ENCODE results near the gene OBSCN. TPM values are rescaled to one million over a fixed set of nuclear protein-coding genes. Genes with fewer than 3 reads are reported as not detected.

Gene OBSCN
- total RNA-seq, 1 experiment from 2014 or later = 10.5 TPM

DNA sequence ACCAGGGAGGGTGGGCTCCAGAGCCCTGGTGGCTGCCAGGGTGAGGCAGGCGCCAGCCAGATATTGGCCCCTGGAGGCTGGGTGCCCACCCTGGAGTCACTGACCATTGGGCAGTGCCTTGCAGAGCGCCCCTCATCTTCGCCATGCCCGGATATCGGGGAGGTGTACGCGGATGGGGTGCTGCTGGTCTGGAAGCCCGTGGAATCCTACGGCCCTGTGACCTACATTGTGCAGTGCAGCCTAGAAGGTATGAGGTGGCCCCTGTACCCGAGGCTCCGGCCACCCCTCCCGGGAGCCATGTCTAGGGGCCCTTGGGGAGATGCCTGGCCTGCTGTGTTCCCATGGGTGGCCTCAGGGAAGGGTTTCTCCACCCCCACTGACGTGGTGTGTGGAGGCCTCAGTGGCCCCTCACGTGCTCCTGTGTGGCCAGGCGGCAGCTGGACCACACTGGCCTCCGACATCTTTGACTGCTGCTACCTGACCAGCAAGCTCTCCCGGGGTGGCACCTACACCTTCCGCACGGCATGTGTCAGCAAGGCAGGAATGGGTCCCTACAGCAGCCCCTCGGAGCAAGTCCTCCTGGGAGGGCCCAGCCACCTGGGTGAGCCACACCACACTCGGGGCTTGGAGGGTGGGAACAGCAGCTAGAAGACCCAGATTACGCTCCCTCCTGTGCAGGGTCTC is 167.9 kb downstream of the OBSCN start:
- POLR2A ChIA-PET = no interaction called here
- CTCF ChIA-PET = interaction anchor here (0.5 kb wide), 1 partner anchor 94 kb away, joined by 4 read pairs; no protein-coding TSS in a partner anchor

DNA sequence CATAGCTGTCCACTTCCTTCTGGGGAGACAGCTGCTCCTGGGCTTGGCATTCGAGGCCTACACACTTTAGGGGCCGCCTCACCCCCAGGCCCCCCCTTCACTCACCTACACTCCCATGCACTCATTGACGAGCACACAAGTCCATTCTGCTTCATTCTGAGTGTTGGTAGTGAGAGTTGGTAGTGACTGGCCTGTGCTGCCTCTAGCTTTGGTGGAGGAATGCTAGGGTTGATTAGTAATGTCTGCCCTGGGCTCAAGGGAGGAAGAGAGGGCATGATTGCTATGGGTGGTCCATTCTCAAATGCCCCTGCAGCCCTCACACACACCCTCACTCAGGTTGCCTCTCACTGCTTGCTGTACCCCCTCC is 168.4 kb downstream of the OBSCN start:
- Histone ChIP-seq H3K27me3 (ENCODE audit: control insufficient read depth, insufficient read depth, low read length) (no peaks in the 10 kb centered on the region), H3K36me3 (ENCODE audit: control insufficient read depth, insufficient read depth, low read length) (no peaks in the 10 kb centered on the region), H3K4me1 (ENCODE audit: control insufficient read depth, insufficient read depth, low read length) (peaks cover 16% of the 10 kb centered on the region), H3K9me3 (ENCODE audit: control insufficient read depth, insufficient read depth, low read depth, low read length) (no peaks in the 10 kb centered on the region), H3K27ac (ENCODE audit: low read length) (no peak overlapping the region), H3K4me3 (ENCODE audit: low read depth in 2 of 2, low read length in 2 of 2) (no peak overlapping the region)
- in situ Hi-C loops (cut with HindIII; ENCODE audit: low pct_unique_long_range_greater_than_20kb, low sequenced_read_pairs) (no loop called here), intact Hi-C loops (cut with micrococcal nuclease; ENCODE audit: unreplicated experiment) (no loop called here)
- ChIA-PET POLR2A (no interaction called here), CTCF (no interaction called here)
- ATAC-seq = no peak
- no peak for DNase-seq (ENCODE audit: low read depth, low spot score)
- TF ChIP-seq POLR2AphosphoS5 (IDR thresholded peaks at IDR 0.05; ENCODE audit: low read depth, low read length) (no peak), TCF7L2 (IDR thresholded peaks at IDR 0.05; ENCODE audit: low read depth, low read length) (no peak), REST (IDR thresholded peaks at IDR 0.05; ENCODE audit: insufficient read depth in 1 of 2, low read depth in 2 of 2, low read length in 1 of 2) (no peak), SIN3A (IDR thresholded peaks at IDR 0.05; ENCODE audit: borderline replicate concordance, insufficient read depth, low read depth, low read length) (no peak)
- TF ChIP-seq, protein P1, sequence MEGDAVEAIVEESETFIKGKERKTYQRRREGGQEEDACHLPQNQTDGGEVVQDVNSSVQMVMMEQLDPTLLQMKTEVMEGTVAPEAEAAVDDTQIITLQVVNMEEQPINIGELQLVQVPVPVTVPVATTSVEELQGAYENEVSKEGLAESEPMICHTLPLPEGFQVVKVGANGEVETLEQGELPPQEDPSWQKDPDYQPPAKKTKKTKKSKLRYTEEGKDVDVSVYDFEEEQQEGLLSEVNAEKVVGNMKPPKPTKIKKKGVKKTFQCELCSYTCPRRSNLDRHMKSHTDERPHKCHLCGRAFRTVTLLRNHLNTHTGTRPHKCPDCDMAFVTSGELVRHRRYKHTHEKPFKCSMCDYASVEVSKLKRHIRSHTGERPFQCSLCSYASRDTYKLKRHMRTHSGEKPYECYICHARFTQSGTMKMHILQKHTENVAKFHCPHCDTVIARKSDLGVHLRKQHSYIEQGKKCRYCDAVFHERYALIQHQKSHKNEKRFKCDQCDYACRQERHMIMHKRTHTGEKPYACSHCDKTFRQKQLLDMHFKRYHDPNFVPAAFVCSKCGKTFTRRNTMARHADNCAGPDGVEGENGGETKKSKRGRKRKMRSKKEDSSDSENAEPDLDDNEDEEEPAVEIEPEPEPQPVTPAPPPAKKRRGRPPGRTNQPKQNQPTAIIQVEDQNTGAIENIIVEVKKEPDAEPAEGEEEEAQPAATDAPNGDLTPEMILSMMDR (IDR thresholded peaks at IDR 0.05) = no peak
- BruUV-seq (replicated peaks) = no TSS peak

More for the DNA sequence above, 167.9 kb downstream of the OBSCN start:
- Histone ChIP-seq H3K27ac (ENCODE audit: low read length) (no peak overlapping the region), H3K4me1 (ENCODE audit: control insufficient read depth, insufficient read depth, low read length) (peaks cover 16% of the 10 kb centered on the region), H3K4me3 (ENCODE audit: low read depth in 2 of 2, low read length in 2 of 2) (no peak overlapping the region), H3K27me3 (ENCODE audit: control insufficient read depth, insufficient read depth, low read length) (no peaks in the 10 kb centered on the region), H3K36me3 (ENCODE audit: control insufficient read depth, insufficient read depth, low read length) (no peaks in the 10 kb centered on the region), H3K9me3 (ENCODE audit: control insufficient read depth, insufficient read depth, low read depth, low read length) (no peaks in the 10 kb centered on the region)
- intact Hi-C loops (cut with micrococcal nuclease; ENCODE audit: unreplicated experiment) (no loop called here), in situ Hi-C loops (cut with HindIII; ENCODE audit: low pct_unique_long_range_greater_than_20kb, low sequenced_read_pairs) (no loop called here)
- no peak for DNase-seq (ENCODE audit: low read depth, low spot score)
- no peak for TF ChIP-seq REST (IDR thresholded peaks at IDR 0.05; ENCODE audit: insufficient read depth in 1 of 2, low read depth in 2 of 2, low read length in 1 of 2)
- TF ChIP-seq SIN3A (IDR thresholded peaks at IDR 0.05; ENCODE audit: borderline replicate concordance, insufficient read depth, low read depth, low read length) = no peak
- no peak for TF ChIP-seq POLR2AphosphoS5 (IDR thresholded peaks at IDR 0.05; ENCODE audit: low read depth, low read length)
- TF ChIP-seq, protein P1 (IDR thresholded peaks at IDR 0.05) = no peak
- TF ChIP-seq TCF7L2 (IDR thresholded peaks at IDR 0.05; ENCODE audit: low read depth, low read length) = no peak
- ATAC-seq = no peak
- no TSS peak for BruUV-seq (replicated peaks)
